Measurements from ENCODE around the gene MIP.
"Not testable (repeated sequence)": the region's sequence is repeated elsewhere in the genome, so short reads cannot be mapped to it uniquely, and the experiment has no call there.

The MIP gene

GRCh38 chr12:56468216-56469006 is 14.0 kb upstream of the MIP start, which contains the start of gene SPRYD4:
SPRYD4 (plus strand) TSS chr12:56468578; CDS start chr12:56468592, 14 bp downstream.
- in situ Hi-C loops (cut with MboI; ENCODE audit: low sequenced_read_pairs): no loop called here

- in situ Hi-C loops (cut with MboI; ENCODE audit: low sequenced_read_pairs): no loop called here
Measured at GRCh38 chr12:56462565-56462964, 8.1 kb upstream of the MIP start.

GRCh38 chr12:56461235-56462159 is 7.0 kb upstream of the MIP start:
- in situ Hi-C loops (cut with MboI; ENCODE audit: low sequenced_read_pairs): no loop called here

DNA sequence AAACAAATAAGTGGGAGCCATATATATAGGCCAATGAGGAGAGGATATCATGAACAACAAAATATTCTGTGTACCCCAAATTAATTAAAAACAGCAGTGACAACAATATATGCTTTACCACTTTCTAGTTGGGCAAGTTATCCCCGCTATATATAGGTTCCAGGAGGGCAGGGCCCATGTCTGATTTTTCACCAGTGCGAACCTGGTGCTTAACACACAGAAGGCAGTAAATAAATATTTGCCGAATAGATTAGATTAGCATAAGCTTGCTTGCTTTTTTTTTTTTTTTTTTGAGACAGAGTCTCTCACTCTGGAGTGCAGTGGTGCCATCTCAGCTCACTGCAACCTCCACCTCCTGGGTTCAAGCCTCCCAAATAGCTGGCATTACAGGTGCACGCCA is 3.4 kb upstream of the MIP start:
- in situ Hi-C loops (cut with MboI; ENCODE audit: low sequenced_read_pairs): no loop called here

DNA sequence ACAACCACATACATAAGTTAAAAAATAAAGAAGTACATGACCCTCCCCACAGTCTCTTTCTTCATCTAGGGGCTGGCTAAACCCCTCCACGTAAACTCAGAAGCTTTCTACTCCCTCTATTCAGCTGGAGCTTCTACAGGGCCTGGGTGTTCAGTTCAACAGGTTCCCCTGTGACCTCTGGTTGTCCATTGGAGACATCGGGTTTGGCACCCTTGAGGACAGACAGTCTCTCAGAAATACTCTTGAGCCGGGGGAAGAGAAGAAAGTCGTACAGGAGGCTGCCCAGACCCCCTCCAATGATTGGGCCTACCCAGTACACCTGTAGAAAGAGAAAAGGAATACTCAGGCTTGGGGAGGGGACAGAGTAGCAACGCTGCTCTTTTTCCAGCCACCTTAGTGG is 3.3 kb downstream of the MIP start:
- in situ Hi-C loops (cut with MboI; ENCODE audit: low sequenced_read_pairs): no loop called here

DNA sequence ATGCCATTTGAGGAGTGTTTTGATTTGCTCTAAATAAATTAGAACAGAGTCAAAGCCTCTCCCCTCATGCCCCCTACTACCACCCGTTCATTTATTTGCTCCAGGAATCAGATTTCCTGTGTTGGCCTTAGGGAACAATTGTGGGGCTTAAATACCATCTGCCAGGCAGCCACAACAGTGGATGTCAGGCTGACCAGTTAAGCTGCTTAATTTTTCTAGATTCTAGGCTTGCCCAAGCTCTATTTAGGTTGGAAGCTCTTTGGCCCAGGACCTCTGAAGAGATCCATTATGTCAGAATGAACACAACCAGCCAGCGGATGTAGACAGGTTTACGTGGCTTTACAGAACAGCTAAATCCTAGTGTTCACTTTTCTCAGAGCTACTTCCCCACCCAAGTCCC is 4.2 kb downstream of the MIP start:
- in situ Hi-C loops (cut with MboI; ENCODE audit: low sequenced_read_pairs): no loop called here

DNA sequence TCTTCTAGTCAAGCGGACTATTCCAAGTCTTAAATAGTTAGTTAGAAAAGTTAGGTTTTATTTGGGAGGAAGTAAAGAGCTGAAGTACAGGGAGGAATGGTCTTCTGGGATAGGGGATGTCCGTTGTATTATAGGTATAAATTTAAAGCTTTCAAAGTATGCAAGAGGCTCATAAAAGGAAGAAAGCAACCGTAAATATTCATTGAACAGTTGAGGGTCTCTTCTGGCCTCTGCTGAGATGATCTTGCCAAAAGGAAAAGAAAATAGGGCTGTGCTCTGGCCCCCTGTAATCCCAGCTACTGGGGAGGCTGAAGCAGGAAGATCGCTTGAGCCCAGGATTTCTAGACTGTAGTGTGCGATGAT is 4.9 kb downstream of the MIP start:
- in situ Hi-C loops (cut with MboI; ENCODE audit: low sequenced_read_pairs): no loop called here

- in situ Hi-C loops (cut with MboI; ENCODE audit: low sequenced_read_pairs): no loop called here
Measured at GRCh38 chr12:56448860-56449621, 5.4 kb downstream of the MIP start, which contains the start of gene TIMELESS. TIMELESS (minus strand) TSS chr12:56449426; CDS start chr12:56434170, 15,256 bp downstream.

DNA sequence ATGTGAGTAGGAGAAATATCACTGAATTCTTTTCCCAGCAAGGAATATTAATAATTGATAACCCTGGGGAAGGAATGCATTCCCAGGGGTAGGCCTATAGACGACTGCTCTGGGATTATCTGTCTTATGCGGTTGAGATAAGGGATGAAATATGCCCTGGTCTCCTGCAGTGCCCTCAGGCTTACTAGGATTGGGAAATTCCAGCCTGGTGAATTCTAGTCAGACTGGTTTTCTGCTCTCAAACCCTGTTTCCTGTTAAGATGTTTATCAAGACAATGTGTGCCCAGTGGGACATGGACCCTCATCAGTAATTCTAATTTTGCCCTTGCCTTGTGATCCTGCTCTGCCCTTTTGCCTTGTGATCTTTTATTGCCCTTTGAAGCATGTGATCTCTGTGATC is 11.2 kb downstream of the MIP start:
- in situ Hi-C loops (cut with MboI; ENCODE audit: low sequenced_read_pairs): not testable (repeated sequence)

DNA sequence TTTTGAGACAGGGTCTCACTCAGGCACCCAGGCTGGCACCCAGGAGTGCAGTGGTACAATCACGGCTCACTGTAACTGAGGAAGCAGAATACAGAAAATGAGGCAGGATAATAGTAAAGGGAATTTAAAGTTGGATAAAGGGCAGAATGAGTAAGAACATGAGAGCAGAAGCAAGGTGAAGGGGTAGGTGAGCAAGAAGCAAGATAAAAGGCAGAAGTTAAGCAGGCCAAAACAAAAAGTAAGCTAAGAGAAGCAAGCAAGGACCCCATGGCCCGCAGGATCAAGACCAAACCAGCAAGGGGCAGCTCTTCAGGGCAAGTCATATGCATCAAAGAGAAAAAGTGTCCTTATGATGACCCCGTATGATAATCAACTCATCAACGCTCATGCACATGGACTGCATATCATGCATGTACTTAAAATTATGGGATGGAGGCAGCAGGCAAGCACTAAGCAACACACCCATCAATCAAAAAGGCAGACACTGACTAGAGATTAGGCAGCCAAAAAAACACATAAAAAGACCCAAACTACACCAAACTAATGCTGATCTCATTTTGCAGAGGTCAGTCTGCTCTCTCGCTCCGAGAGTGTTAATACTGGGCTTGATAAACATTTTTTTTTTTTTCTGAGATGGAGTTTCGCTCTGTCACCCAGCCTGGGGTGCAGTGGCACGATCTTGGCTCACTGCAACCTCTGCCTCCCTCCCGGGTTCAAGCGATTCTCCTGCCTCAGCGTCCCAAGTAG is 16.9 kb downstream of the MIP start:
- in situ Hi-C loops (cut with MboI; ENCODE audit: low sequenced_read_pairs): no loop called here

GRCh38 chr12:56434828-56435227 is 19.6 kb downstream of the MIP start:
- in situ Hi-C loops (cut with MboI; ENCODE audit: low sequenced_read_pairs): no loop called here

GRCh38 chr12:56431850-56432249 is 22.6 kb downstream of the MIP start:
- in situ Hi-C loops (cut with MboI; ENCODE audit: low sequenced_read_pairs): no loop called here

DNA sequence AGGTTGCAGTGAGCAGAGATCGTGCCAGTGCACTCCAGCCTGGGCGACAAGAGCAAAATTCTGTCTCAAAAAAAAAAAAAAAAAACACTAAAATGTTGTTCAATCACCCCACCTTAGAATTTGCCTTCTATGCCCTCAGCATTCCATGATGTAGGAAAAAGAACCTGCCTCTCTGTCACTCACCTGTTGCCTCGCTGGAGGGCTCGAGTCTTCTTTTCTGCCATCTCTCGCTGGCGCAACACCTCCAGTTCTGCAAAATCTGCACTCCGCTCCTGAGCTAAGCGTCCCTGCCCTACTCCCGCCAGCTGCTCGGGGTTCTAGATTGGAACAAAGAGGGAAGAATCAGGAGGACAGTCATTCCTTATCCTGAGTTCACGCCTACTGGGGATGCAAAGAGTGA is 23.2 kb downstream of the MIP start:
- in situ Hi-C loops (cut with MboI; ENCODE audit: low sequenced_read_pairs): no loop called here

DNA sequence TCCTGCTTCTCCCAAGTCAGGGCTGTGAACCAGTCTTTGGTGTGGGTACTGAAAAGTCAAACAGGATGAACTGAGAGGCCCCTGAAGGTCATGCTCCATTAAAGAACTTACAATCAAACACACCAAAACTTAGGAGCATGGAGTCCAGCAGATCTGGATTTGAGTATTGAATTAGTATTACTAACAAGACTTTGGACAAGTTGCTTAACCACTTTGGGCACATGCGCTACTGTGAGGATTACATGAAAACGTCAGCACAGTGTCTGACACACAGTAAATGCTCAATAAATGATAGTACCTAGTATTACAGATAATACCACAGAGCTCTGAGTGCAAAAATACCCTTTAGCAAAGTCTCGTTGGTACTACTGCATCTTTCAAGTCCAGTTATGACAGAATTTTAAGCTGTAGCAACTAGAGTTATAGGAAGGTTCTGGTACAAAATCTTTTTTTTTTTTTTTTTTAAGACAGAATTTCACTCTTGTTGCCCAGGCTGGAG is 28.5 kb downstream of the MIP start:
- in situ Hi-C loops (cut with MboI; ENCODE audit: low sequenced_read_pairs): no loop called here

DNA sequence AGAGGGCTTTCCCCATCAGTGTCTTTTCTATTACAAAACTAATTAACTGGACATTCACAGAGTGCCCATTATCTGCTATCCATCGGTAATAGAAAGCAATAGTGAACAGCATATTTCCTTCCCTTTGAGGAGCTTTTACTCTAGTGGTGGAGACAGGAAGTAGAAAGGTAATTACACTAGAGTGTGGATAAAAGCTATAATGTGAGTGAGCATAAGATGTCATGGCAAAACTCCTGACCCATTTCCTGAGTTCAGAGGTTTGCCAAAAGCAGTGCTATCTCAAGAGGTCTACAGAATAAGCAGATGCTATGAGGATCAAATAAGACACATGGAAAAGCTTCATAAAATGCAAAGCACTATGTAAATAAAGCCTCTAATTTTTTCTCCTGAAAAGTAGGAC is 29.3 kb downstream of the MIP start:
- in situ Hi-C loops (cut with MboI; ENCODE audit: low sequenced_read_pairs): no loop called here

DNA sequence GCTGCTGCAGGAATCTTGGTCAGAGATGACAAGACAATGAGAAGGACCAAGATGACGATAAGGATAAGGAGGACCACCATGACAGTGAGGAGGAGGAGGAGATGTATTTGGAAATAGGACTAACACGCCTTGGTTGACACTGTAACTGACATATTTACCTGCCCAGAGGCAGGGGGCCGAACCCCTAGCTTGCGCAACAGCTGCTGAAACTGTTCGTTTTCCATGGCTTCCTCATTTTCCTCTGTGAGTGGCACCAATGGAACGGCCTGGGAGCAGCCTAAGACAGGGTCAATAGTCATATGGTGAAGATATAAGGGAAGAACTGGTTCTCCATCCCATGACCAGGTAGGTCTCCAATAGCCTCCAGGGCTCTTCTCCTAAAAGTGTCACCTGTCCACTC is 34.0 kb downstream of the MIP start:
- in situ Hi-C loops (cut with MboI; ENCODE audit: low sequenced_read_pairs): no loop called here

DNA sequence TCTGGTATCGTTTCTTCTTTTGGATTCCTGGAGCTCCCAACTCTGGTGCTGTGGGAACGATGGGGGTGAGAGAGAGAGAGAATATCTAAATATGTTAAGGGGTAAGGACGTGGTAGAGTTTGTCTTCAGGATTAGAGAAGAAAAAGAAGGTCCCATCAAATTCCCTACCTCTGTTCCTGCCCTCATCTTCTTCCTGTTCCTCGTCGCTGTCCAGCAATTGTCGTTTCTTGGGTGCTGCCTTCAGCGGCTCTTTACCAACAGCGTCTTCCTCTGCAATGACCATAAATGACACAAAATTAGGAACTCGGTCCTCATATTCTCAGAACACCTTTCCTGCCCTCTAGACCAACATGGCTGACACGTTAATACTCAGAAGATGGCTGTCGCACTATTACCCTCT is 36.7 kb downstream of the MIP start:
- in situ Hi-C loops (cut with MboI; ENCODE audit: low sequenced_read_pairs): no loop called here

- in situ Hi-C loops (cut with MboI; ENCODE audit: low sequenced_read_pairs): no loop called here
Measured at GRCh38 chr12:56414401-56414800, 40.1 kb downstream of the MIP start.

DNA sequence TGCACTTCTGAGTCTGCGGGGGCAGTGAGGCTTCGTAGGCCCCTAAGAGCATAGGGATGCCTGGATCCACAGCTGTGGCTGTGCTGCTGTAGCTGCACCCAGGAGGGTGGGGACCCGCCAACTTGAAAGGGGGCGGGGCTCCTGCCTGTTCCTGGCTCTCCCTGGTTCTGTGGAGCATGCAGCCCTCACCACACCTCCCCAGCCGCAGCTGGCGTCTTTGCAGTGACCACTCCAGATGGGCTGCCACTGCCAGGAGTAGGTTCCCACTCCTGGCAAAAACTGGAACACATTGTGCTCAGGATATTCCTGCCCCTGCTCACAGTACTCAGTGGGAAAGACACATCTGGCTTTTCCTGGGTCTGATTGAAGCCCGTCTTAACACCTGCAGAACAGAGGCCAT is 41.1 kb downstream of the MIP start:
- in situ Hi-C loops (cut with MboI; ENCODE audit: low sequenced_read_pairs): no loop called here

Measured in hTERT RPE-1 (cell line).